ENCODE data around the gene MFSD2A. TPM values are rescaled to one million over a fixed set of nuclear protein-coding genes. Genes with fewer than 3 reads are reported as not detected.

The MFSD2A gene
- total and polyA plus RNA-seq, 10 of the 15 experiments (the other 5 are each of a cell fraction or from before 2014, with no cell fraction given): 0.84 to 30.1 (median 15.2) TPM

DNA sequence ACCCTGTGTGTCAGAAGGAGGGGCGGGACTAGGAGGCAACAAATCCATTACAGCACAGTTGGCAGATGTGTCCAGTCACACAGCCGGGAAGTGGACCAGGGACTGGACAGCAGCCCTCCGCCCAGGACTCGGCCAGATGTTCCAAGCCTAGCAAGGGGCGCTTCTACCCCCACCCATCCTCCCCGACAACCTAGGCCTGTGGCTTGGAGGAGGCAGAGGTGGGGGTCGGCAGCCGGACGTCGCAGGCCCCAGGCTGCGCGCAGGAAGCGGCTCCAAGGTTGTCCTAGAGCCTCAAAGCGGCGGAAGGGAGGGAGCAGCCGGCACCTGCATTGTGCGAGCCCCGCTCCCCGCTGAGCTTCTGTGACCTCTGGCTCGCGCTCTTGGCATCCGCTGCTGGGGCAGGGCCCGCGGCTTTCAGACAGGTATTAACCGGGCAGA, 32.7 kb upstream of the MFSD2A start:
- intact Hi-C loops (cut with micrococcal nuclease; ENCODE audit: unreplicated experiment): no loop called here
- DNase-seq (ENCODE audit: low read depth, low spot score): no peak

More for the DNA sequence above, 32.7 kb upstream of the MFSD2A start:
- Histone ChIP-seq H3K4me3 (no peak overlapping the region), H3K27me3 (replicated peaks in 1 of 2; ENCODE audit: control insufficient read depth in 2 of 2, insufficient read depth in 2 of 2, low read length in 1 of 2) (no peaks in the 10 kb centered on the region), H3K79me2 (ENCODE audit: control insufficient read depth, insufficient read depth, low read length) (no peaks in the 10 kb centered on the region), H2AFZ (ENCODE audit: control insufficient read depth, low read depth, low read length) (no peak overlapping the region), H3K9ac (ENCODE audit: control insufficient read depth, insufficient read depth, low read length) (no peak overlapping the region), H3K9me3 (replicated peaks; ENCODE audit: control insufficient read depth, insufficient read depth, low read length) (no peaks in the 10 kb centered on the region), H3K4me2 (ENCODE audit: control insufficient read depth, insufficient read depth) (no peak overlapping the region), H3K4me1 (ENCODE audit: control insufficient read depth, insufficient read depth, low read length) (0 out of 2 replicates have a peak, but pooled peaks cover 3% of the 10 kb centered on the region), H4K20me1 (ENCODE audit: control insufficient read depth, insufficient read depth) (no peaks in the 10 kb centered on the region), H3K27ac (ENCODE audit: control insufficient read depth, insufficient read depth) (no peak overlapping the region), H3K36me3 (ENCODE audit: control insufficient read depth in 2 of 2, insufficient read depth in 2 of 2, low read length in 1 of 2) (no peaks in the 10 kb centered on the region)
- WGBS (ENCODE audit: insufficient coverage, insufficient replicate concordance, low lambda C conversion rate, missing lambda C conversion rate): 86% methylated on average over 25 of the region's 25 CpGs
- in situ Hi-C loops (cut with MboI): loop anchor here (5.0 kb wide), 1 partner anchor 115 kb away; no protein-coding TSS in a partner anchor
- ChIA-PET SMC1A (ENCODE audit: uncharacterized antibody, unreplicated experiment) (interaction anchor here (3.4 to 5.6 kb wide), 3 partner anchors 34 to 109 kb away, joined by 18 to 180 read pairs (median 157); no protein-coding TSS in a partner anchor), CTCF (interaction anchor here (3.6 to 10.3 kb wide), 3 partner anchors 49 to 109 kb away, joined by 32 to 311 read pairs (median 261); no protein-coding TSS in a partner anchor), RAD21 (ENCODE audit: unreplicated experiment) (interaction anchor here (1.9 kb wide), 1 partner anchor 110 kb away, joined by 10 read pairs; no protein-coding TSS in a partner anchor), POLR2A (no interaction called here)
- no TSS peak for BruUV-seq (replicated peaks)
- FAIRE-seq: no peak
- TF ChIP-seq NFYA (IDR thresholded peaks at IDR 0.05; ENCODE audit: borderline replicate concordance, low read depth, low read length): no peak
- no peak for TF ChIP-seq SMAD5 (IDR thresholded peaks at IDR 0.05; ENCODE audit: low read depth)
- TF ChIP-seq ELK1 (IDR thresholded peaks at IDR 0.05; ENCODE audit: low read depth, low read length): no peak
- TF ChIP-seq, protein P1, sequence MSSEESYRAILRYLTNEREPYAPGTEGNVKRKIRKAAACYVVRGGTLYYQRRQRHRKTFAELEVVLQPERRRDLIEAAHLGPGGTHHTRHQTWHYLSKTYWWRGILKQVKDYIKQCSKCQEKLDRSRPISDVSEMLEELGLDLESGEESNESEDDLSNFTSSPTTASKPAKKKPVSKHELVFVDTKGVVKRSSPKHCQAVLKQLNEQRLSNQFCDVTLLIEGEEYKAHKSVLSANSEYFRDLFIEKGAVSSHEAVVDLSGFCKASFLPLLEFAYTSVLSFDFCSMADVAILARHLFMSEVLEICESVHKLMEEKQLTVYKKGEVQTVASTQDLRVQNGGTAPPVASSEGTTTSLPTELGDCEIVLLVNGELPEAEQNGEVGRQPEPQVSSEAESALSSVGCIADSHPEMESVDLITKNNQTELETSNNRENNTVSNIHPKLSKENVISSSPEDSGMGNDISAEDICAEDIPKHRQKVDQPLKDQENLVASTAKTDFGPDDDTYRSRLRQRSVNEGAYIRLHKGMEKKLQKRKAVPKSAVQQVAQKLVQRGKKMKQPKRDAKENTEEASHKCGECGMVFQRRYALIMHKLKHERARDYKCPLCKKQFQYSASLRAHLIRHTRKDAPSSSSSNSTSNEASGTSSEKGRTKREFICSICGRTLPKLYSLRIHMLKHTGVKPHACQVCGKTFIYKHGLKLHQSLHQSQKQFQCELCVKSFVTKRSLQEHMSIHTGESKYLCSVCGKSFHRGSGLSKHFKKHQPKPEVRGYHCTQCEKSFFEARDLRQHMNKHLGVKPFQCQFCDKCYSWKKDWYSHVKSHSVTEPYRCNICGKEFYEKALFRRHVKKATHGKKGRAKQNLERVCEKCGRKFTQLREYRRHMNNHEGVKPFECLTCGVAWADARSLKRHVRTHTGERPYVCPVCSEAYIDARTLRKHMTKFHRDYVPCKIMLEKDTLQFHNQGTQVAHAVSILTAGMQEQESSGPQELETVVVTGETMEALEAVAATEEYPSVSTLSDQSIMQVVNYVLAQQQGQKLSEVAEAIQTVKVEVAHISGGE (CRISPR knock-in tag; IDR thresholded peaks at IDR 0.05): no peak
- TF ChIP-seq PAX8 (IDR thresholded peaks at IDR 0.05): no peak
- no peak for TF ChIP-seq ATF7 (IDR thresholded peaks at IDR 0.05; ENCODE audit: low read depth)
- ATAC-seq: no peak

Data from GM12878 (cell line).